Measurements from ENCODE around the gene B3GALT6.

Gene B3GALT6

DNA sequence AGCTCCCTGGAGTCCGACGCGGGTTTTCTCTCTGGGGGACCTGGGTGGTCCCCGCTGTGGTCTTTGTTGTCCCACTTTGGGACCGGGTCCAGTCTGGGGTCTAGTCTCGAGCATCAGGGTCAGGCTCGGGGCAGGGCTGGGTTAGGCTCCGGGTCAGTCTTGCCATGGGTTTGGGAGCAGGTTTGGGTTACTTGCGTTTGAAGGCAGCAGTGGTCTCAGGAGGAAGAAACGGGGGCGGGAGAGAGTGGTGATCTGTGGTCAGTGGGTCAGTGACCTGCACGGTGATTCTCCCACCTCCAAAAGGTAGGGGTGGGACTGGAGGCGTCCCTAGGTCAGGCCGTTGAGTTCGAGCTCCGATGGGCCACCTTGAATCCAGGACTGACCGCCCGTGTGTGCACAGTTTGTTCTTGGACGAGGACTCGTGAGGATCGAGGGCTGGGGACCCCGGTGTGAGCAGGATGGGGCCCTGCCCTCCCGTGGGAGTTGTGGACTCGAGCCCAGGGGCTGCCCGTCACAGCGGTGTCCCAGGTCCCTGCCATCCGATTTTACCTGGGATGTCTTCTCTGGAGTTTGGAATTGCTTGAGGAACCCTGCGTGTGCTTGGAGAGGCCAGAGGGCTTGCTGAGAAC is 2.3 kb downstream of the B3GALT6 start:
- H3K4me3 ChIP-seq (ENCODE audit: control insufficient read depth, low read depth, low read length) = no peak overlapping the region
- TF ChIP-seq, protein P1, sequence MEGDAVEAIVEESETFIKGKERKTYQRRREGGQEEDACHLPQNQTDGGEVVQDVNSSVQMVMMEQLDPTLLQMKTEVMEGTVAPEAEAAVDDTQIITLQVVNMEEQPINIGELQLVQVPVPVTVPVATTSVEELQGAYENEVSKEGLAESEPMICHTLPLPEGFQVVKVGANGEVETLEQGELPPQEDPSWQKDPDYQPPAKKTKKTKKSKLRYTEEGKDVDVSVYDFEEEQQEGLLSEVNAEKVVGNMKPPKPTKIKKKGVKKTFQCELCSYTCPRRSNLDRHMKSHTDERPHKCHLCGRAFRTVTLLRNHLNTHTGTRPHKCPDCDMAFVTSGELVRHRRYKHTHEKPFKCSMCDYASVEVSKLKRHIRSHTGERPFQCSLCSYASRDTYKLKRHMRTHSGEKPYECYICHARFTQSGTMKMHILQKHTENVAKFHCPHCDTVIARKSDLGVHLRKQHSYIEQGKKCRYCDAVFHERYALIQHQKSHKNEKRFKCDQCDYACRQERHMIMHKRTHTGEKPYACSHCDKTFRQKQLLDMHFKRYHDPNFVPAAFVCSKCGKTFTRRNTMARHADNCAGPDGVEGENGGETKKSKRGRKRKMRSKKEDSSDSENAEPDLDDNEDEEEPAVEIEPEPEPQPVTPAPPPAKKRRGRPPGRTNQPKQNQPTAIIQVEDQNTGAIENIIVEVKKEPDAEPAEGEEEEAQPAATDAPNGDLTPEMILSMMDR (conservative IDR thresholded peaks at IDR 0.05; ENCODE audit: control insufficient read depth, insufficient read depth, low read depth, low read length) = no peak
- no peak for DNase-seq (ENCODE audit: low read depth)

DNA sequence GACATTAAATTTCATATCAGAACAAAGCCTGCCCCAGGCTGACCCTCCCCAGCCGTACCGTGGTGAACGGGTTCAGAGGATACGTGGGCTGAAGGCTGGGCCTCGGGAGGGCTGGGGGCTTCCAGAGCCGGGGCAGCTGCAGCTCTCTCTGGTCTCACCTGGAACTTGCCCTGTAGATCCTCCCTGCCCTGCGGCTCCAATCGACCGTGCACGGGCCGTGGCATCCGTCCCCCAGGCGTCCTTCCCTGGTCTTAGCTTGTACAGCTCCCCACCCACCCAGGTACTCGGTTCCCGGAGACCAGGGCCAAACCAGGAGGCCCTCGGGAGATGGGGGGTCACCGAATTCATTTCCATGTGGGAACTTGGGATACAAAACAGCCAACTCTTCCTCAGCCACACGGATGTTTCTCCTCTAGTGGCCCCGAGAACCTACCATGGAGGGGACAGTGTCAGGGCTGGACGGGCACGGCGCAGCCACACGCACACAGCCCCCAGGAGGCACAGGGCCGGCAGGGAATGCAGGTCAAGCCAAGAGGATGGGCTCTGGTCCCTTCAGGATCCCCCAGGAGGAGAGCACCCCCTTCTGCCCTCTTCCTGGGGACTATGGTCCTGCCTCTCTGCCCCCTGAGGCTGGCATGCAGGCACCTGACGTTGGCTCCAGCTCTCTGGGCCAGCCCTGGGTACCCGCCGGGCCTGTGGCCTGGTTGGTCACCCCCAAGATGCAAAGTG is 3.1 kb downstream of the B3GALT6 start:
- no peak overlapping the region for H3K4me3 ChIP-seq (ENCODE audit: control insufficient read depth, low read depth, low read length)
- DNase-seq (ENCODE audit: low read depth) = no peak
- TF ChIP-seq, protein P1 (conservative IDR thresholded peaks at IDR 0.05; ENCODE audit: control insufficient read depth, insufficient read depth, low read depth, low read length) = no peak

DNA sequence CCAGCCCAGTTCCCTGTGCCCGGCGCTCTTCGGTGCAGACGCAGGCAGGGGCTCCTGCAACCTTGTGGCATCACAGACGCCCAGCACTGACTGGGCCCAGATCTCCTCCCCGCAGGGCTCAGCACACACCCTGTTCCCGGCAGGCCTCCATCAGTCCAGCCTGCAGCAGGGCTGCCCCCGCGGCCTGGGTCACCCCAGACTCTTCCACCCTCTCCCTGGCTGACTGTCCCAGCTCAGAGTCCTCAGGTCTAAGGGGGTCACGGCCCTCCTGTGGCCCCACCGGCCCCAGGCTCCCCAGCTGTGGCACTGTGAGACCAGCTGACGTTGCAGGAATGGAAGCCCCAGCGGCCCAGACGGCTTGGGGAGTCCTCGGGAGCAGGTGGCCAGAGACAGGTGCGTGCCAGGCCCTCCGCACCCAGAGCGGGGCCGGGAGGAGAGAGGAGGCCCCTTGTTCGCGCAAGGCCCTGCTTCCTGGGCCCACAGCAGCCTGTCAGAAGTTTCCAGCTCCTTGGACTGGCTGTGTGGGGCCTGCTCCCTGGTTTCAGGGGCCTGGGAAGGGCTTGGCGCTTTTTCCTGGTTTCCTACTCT is 4.2 kb downstream of the B3GALT6 start:
- TF ChIP-seq, protein P1 (conservative IDR thresholded peaks at IDR 0.05; ENCODE audit: control insufficient read depth, insufficient read depth, low read depth, low read length) = no peak
- no peak for DNase-seq (ENCODE audit: low read depth)
- no peak overlapping the region for H3K4me3 ChIP-seq (ENCODE audit: control insufficient read depth, low read depth, low read length)

DNA sequence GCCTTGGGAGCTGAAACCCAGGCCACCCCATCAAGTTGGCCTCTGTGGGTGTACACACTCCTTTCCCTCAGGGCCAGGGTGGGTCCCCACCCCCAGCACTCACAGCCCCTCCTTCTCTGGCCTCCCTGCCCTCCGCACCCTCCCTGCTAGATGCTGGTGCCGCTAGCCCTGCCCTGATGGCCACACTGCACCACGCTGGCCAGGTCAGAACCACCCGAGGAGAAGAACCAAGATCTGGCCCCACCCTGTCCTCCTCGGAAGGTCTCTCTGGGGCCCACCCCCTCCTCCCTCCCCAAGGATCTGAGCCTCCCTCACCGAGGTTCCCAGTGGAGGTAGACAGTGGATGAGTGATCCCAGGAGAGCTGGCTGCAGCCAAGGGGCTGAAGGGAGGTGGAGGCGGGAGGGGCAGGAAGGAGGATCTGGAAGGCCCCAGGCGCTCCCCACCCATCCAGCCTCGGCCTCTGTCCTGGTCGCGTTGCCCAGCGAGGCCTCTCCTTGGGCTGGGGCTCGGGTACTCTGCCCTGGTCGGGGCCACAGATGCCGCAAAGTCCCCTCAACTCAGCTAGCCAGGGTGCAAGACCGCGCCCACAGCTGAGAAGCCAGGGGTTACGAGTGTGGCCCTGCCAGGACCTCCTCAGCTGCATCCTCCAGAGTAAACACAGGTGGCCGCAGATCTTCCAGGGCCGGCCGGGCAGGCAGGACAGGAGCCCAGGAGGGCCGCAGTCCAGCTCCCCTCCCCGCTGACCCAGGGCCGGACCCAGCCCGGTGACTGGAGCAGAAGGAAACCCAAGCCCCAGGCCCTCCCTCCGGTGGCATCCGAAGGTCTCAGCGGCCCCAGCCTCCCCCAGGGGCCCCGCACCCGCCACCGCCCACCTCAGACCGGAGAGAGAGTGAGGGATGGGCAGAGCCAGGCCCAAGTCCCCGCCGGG is 5.2 kb downstream of the B3GALT6 start:
- TF ChIP-seq, protein P1 (conservative IDR thresholded peaks at IDR 0.05; ENCODE audit: control insufficient read depth, insufficient read depth, low read depth, low read length) = no peak

GRCh38 chr1:1237874-1238701 is 6.1 kb downstream of the B3GALT6 start:
- TF ChIP-seq, protein P1 (conservative IDR thresholded peaks at IDR 0.05; ENCODE audit: control insufficient read depth, insufficient read depth, low read depth, low read length) = no peak
- H3K4me3 ChIP-seq (ENCODE audit: control insufficient read depth, low read depth, low read length) = no peak overlapping the region
- DNase-seq (ENCODE audit: low read depth) = no peak

More for the DNA sequence above, 5.2 kb downstream of the B3GALT6 start:
- H3K4me3 ChIP-seq (ENCODE audit: control insufficient read depth, low read depth, low read length) = no peak overlapping the region
- DNase-seq (ENCODE audit: low read depth) = no peak

Measured in fibroblast of mammary gland (primary cell).